Gastroesophageal sphincter (tissue), 3 donors: ENCODE measurements around the gene SLC25A19.

ENCODE experiments used
- EP300 ChIP-seq: sonication (generic); formaldehyde crosslinking; IDR thresholded peaks from one replicate; pipeline ENCODE4 v1.6.1; 2017; ENCODE audit warnings: antibody characterized with exemption, mild to moderate bottlenecking
- POLR2A ChIP-seq, 2 donors: fragments of 450-650 bp; IDR thresholded peaks; one replicate each; pipeline ENCODE4 v1.6.1; 2017; ENCODE audit warnings: antibody characterized with exemption in 2 of 2, mild to moderate bottlenecking in 2 of 2, moderate library complexity in 1 of 2
- POLR2AphosphoS5 ChIP-seq: sonication (generic); formaldehyde crosslinking; IDR thresholded peaks from one replicate; pipeline ENCODE4 v1.6.1; 2017; ENCODE audit warnings: antibody characterized with exemption
- TF ChIP-seq, protein P1 (sequence below), 4 experiments: fragments of 200-600 bp in 2 of 4; fragments of 450-650 bp in 2 of 4; sonication (generic) in 1 of 4; IDR thresholded peaks; one replicate each; pipeline ENCODE4 v1.5.1; 2017 to 2019; ENCODE audit warnings: antibody characterized with exemption in 4 of 4, mild to moderate bottlenecking in 2 of 4, moderate library complexity in 2 of 4

DNA sequence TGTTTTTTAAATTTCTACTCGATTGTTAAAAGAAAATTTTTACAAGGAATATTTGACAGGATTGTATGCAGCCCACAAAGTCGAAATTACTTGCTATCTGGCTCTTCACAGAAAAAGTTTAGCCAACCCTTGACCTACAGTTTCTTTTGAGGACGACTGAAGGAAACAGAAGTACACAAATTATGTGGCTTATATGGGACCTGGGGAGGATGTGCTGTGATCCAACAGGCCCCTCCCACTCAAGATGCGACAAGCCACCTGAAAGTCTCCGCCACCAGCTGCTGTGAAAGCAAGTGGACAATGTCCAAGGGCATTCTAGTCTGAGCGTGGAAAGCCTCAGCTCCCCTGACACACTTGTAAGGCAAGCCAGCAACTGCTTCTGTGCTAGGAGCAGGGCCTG lies 42.4 kb upstream of the SLC25A19 start:
- TF ChIP-seq, protein P1, sequence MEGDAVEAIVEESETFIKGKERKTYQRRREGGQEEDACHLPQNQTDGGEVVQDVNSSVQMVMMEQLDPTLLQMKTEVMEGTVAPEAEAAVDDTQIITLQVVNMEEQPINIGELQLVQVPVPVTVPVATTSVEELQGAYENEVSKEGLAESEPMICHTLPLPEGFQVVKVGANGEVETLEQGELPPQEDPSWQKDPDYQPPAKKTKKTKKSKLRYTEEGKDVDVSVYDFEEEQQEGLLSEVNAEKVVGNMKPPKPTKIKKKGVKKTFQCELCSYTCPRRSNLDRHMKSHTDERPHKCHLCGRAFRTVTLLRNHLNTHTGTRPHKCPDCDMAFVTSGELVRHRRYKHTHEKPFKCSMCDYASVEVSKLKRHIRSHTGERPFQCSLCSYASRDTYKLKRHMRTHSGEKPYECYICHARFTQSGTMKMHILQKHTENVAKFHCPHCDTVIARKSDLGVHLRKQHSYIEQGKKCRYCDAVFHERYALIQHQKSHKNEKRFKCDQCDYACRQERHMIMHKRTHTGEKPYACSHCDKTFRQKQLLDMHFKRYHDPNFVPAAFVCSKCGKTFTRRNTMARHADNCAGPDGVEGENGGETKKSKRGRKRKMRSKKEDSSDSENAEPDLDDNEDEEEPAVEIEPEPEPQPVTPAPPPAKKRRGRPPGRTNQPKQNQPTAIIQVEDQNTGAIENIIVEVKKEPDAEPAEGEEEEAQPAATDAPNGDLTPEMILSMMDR (IDR thresholded peaks at IDR 0.05) = no peak
- no peak for TF ChIP-seq POLR2A (IDR thresholded peaks at IDR 0.05)
- TF ChIP-seq EP300 = no peak
- no peak for TF ChIP-seq POLR2AphosphoS5
